Measurements from ENCODE around the gene ACBD6. TPM values are rescaled to one million over a fixed set of nuclear protein-coding genes. Genes with fewer than 3 reads are reported as not detected.

The ACBD6 gene
- total RNA-seq, 1 donor from 2014 or later, result 57.5 TPM

GRCh38 chr1:180288940-180289339 lies 213.4 kb downstream of the ACBD6 start:
- peaks cover 12% of the 10 kb centered on the region for H3K36me3 Mint-ChIP-seq (ENCODE audit: unreplicated experiment)
- H3K27ac Mint-ChIP-seq (ENCODE audit: unreplicated experiment), result no peak overlapping the region
- H3K9me3 Mint-ChIP-seq (ENCODE audit: unreplicated experiment), result peaks cover 8% of the 10 kb centered on the region
- no peak overlapping the region for H3K4me3 Mint-ChIP-seq (ENCODE audit: unreplicated experiment)
- H3K27me3 Mint-ChIP-seq (ENCODE audit: unreplicated experiment), result no peaks in the 10 kb centered on the region
- H3K4me1 Mint-ChIP-seq (ENCODE audit: unreplicated experiment), result peaks cover 3% of the 10 kb centered on the region
- TF ChIP-seq, protein P1, sequence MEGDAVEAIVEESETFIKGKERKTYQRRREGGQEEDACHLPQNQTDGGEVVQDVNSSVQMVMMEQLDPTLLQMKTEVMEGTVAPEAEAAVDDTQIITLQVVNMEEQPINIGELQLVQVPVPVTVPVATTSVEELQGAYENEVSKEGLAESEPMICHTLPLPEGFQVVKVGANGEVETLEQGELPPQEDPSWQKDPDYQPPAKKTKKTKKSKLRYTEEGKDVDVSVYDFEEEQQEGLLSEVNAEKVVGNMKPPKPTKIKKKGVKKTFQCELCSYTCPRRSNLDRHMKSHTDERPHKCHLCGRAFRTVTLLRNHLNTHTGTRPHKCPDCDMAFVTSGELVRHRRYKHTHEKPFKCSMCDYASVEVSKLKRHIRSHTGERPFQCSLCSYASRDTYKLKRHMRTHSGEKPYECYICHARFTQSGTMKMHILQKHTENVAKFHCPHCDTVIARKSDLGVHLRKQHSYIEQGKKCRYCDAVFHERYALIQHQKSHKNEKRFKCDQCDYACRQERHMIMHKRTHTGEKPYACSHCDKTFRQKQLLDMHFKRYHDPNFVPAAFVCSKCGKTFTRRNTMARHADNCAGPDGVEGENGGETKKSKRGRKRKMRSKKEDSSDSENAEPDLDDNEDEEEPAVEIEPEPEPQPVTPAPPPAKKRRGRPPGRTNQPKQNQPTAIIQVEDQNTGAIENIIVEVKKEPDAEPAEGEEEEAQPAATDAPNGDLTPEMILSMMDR (IDR thresholded peaks at IDR 0.05), result no peak
- DNase-seq (ENCODE audit: extremely low spot score, unreplicated experiment), result no peak

- H3K9me3 Mint-ChIP-seq (ENCODE audit: unreplicated experiment), result peaks cover 8% of the 10 kb centered on the region
- no peak overlapping the region for H3K27ac Mint-ChIP-seq (ENCODE audit: unreplicated experiment)
- H3K4me3 Mint-ChIP-seq (ENCODE audit: unreplicated experiment), result no peak overlapping the region
- peaks cover 12% of the 10 kb centered on the region for H3K36me3 Mint-ChIP-seq (ENCODE audit: unreplicated experiment)
- H3K27me3 Mint-ChIP-seq (ENCODE audit: unreplicated experiment), result no peaks in the 10 kb centered on the region
- DNase-seq (ENCODE audit: extremely low spot score, unreplicated experiment), result no peak
- TF ChIP-seq, protein P1 (IDR thresholded peaks at IDR 0.05), result no peak
- peaks cover 3% of the 10 kb centered on the region for H3K4me1 Mint-ChIP-seq (ENCODE audit: unreplicated experiment)
Observed at GRCh38 chr1:180287988-180288705, 214.2 kb downstream of the ACBD6 start.

- TF ChIP-seq, protein P1 (IDR thresholded peaks at IDR 0.05), result no peak
- H3K36me3 Mint-ChIP-seq (ENCODE audit: unreplicated experiment), result peaks cover 12% of the 10 kb centered on the region
- no peak for DNase-seq (ENCODE audit: extremely low spot score, unreplicated experiment)
Observed at GRCh38 chr1:180286417-180286816, 216.0 kb downstream of the ACBD6 start.

DNA sequence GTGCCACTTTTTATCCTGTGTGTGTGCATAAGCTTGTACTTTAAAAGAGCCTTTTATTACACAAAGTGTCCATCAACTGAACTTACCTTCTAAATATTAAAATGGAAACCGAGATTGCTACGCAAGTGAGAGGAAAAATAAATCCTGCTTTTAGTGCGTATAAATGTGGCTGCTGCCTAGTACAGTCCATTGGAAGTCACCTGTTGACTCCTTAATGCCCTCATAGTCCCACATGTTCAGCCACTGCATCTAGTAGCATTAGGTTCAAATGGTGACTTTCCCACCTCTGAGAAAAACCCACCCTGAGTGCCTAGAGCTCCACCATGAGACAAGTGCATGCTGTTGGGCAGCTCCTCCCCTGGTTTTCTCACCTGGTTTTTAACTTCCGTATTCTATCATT lies 219.3 kb downstream of the ACBD6 start:
- Mint-ChIP-seq H3K36me3 (ENCODE audit: unreplicated experiment) (peaks cover 14% of the 10 kb centered on the region), H3K27me3 (ENCODE audit: unreplicated experiment) (no peaks in the 10 kb centered on the region), H3K9me3 (ENCODE audit: unreplicated experiment) (no peaks in the 10 kb centered on the region), H3K27ac (ENCODE audit: unreplicated experiment) (no peak overlapping the region), H3K4me1 (ENCODE audit: unreplicated experiment) (no peaks in the 10 kb centered on the region), H3K4me3 (ENCODE audit: unreplicated experiment) (no peak overlapping the region)
- no peak for DNase-seq (ENCODE audit: extremely low spot score, unreplicated experiment)
- TF ChIP-seq, protein P1 (IDR thresholded peaks at IDR 0.05), result no peak

More at GRCh38 chr1:180286417-180286816, 216.0 kb downstream of the ACBD6 start:
- H3K9me3 Mint-ChIP-seq (ENCODE audit: unreplicated experiment), result no peaks in the 10 kb centered on the region
- no peak overlapping the region for H3K27ac Mint-ChIP-seq (ENCODE audit: unreplicated experiment)
- no peak overlapping the region for H3K4me3 Mint-ChIP-seq (ENCODE audit: unreplicated experiment)
- no peaks in the 10 kb centered on the region for H3K27me3 Mint-ChIP-seq (ENCODE audit: unreplicated experiment)
- no peaks in the 10 kb centered on the region for H3K4me1 Mint-ChIP-seq (ENCODE audit: unreplicated experiment)

- H3K27me3 Mint-ChIP-seq (ENCODE audit: unreplicated experiment), result no peaks in the 10 kb centered on the region
- peaks cover 14% of the 10 kb centered on the region for H3K36me3 Mint-ChIP-seq (ENCODE audit: unreplicated experiment)
- no peak for DNase-seq (ENCODE audit: extremely low spot score, unreplicated experiment)
- H3K4me1 Mint-ChIP-seq (ENCODE audit: unreplicated experiment), result no peaks in the 10 kb centered on the region
- no peak overlapping the region for H3K4me3 Mint-ChIP-seq (ENCODE audit: unreplicated experiment)
- H3K9me3 Mint-ChIP-seq (ENCODE audit: unreplicated experiment), result no peaks in the 10 kb centered on the region
- H3K27ac Mint-ChIP-seq (ENCODE audit: unreplicated experiment), result no peak overlapping the region
- TF ChIP-seq, protein P1 (IDR thresholded peaks at IDR 0.05), result no peak
Observed at GRCh38 chr1:180282401-180283044, 219.9 kb downstream of the ACBD6 start.

Measured in osteocyte (in vitro differentiated cells).